Muscle layer of colon (tissue), 2 donors: ENCODE data around the gene IFITM2.
"Not testable (repeated sequence)": the region's sequence is repeated elsewhere in the genome, so short reads cannot be mapped to it uniquely, and the experiment has no call there.

ENCODE experiments used
- H3K27ac ChIP-seq: one replicate; pipeline ENCODE4 v1.7.0; 2013; ENCODE audit warnings: low read depth, mild to moderate bottlenecking, low read length, moderate library complexity
- H3K27me3 ChIP-seq, 2 donors: one replicate each; pipeline ENCODE4 v1.7.0; 2013; ENCODE audit warnings: low read length in 2 of 2, mild to moderate bottlenecking in 2 of 2; ENCODE audit not compliant: insufficient read depth in 2 of 2, control insufficient read depth in 1 of 2
- H3K36me3 ChIP-seq: one replicate; pipeline ENCODE4 v1.7.0; 2013; ENCODE audit warnings: mild to moderate bottlenecking, low read length; ENCODE audit not compliant: insufficient read depth
- H3K4me1 ChIP-seq: one replicate; pipeline ENCODE4 v1.7.0; 2013; ENCODE audit warnings: mild to moderate bottlenecking, low read length; ENCODE audit not compliant: insufficient read depth
- H3K4me3 ChIP-seq, 2 donors: one replicate each; pipeline ENCODE4 v1.7.0; 2013; ENCODE audit warnings: low read length in 2 of 2, low read depth in 1 of 2, mild to moderate bottlenecking in 1 of 2, moderate library complexity in 1 of 2
- H3K9ac ChIP-seq: one replicate; pipeline ENCODE4 v1.7.0; 2013; ENCODE audit warnings: low read length
- H3K9me3 ChIP-seq: one replicate; pipeline ENCODE4 v1.7.0; 2013; ENCODE audit warnings: mild to moderate bottlenecking, low read length
- donor health status: abdominal sarcoma.
- donor health status: Adenocarcinoma of cecum.

The IFITM2 gene

GRCh38 chr11:327581-327923, 19.9 kb downstream of the IFITM2 start:
- Histone ChIP-seq H3K4me1 (peaks cover 33% of the 10 kb centered on the region), H3K27ac (peak overlapping the region; percentile 86), H3K36me3 (no peaks in the 10 kb centered on the region), H3K4me3 (no peak overlapping the region), H3K9ac (no peak overlapping the region), H3K27me3 (no peaks in the 10 kb centered on the region), H3K9me3 (no peaks in the 10 kb centered on the region)

DNA sequence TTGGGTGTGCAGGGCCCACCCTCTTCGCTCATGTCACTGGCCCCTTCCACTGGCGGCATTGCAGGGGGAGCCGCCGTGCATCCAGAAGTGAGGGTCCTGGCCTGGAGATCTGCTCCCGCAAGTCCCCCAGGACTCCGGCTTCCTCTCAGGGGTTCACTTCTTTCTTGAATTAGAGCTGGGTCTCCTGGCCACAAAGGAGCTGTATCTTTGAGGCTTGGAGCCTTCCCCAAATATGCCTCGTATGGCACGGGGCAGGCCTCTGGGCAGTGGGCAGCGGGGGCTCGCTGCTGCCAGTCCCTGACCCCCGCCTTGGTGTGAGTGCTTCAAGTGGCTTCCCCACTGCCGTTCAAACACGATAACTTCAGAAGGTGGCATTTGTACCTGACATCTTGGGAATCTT, 20.4 kb downstream of the IFITM2 start:
- Histone ChIP-seq H3K27ac (no peak overlapping the region), H3K9me3 (no peaks in the 10 kb centered on the region), H3K36me3 (no peaks in the 10 kb centered on the region)

GRCh38 chr11:328516-329100, 21.0 kb downstream of the IFITM2 start:
- H3K27ac ChIP-seq, H3K9me3 ChIP-seq, H3K4me3 ChIP-seq, H3K9ac ChIP-seq, H3K36me3 ChIP-seq, H3K27me3 ChIP-seq: not testable (repeated sequence)
- peaks cover 33% of the 10 kb centered on the region for H3K4me1 ChIP-seq

More for the DNA sequence above, 20.4 kb downstream of the IFITM2 start:
- no peak overlapping the region for H3K4me3 ChIP-seq
- peaks cover 33% of the 10 kb centered on the region for H3K4me1 ChIP-seq
- no peak overlapping the region for H3K9ac ChIP-seq
- no peaks in the 10 kb centered on the region for H3K27me3 ChIP-seq

- Histone ChIP-seq H3K4me3 (no peak overlapping the region), H3K9me3 (no peaks in the 10 kb centered on the region), H3K36me3 (no peaks in the 10 kb centered on the region), H3K9ac (no peak overlapping the region), H3K4me1 (peaks cover 23% of the 10 kb centered on the region), H3K27ac (no peak overlapping the region), H3K27me3 (no peaks in the 10 kb centered on the region)
Measured at GRCh38 chr11:329886-330253, 22.3 kb downstream of the IFITM2 start.

GRCh38 chr11:330307-330693, 22.7 kb downstream of the IFITM2 start:
- Histone ChIP-seq H3K9me3 (no peaks in the 10 kb centered on the region), H3K27me3 (no peaks in the 10 kb centered on the region), H3K9ac (no peak overlapping the region), H3K36me3 (no peaks in the 10 kb centered on the region), H3K27ac (no peak overlapping the region), H3K4me1 (peaks cover 23% of the 10 kb centered on the region), H3K4me3 (no peak overlapping the region)

- no peaks in the 10 kb centered on the region for H3K27me3 ChIP-seq
- H3K4me1 ChIP-seq, result peaks cover 24% of the 10 kb centered on the region
- H3K9ac ChIP-seq, result no peak overlapping the region
- H3K4me3 ChIP-seq, result no peak overlapping the region
- H3K9me3 ChIP-seq, result no peaks in the 10 kb centered on the region
- H3K27ac ChIP-seq, result no peak overlapping the region
- no peaks in the 10 kb centered on the region for H3K36me3 ChIP-seq
Measured at GRCh38 chr11:330694-331357, 23.2 kb downstream of the IFITM2 start.

DNA sequence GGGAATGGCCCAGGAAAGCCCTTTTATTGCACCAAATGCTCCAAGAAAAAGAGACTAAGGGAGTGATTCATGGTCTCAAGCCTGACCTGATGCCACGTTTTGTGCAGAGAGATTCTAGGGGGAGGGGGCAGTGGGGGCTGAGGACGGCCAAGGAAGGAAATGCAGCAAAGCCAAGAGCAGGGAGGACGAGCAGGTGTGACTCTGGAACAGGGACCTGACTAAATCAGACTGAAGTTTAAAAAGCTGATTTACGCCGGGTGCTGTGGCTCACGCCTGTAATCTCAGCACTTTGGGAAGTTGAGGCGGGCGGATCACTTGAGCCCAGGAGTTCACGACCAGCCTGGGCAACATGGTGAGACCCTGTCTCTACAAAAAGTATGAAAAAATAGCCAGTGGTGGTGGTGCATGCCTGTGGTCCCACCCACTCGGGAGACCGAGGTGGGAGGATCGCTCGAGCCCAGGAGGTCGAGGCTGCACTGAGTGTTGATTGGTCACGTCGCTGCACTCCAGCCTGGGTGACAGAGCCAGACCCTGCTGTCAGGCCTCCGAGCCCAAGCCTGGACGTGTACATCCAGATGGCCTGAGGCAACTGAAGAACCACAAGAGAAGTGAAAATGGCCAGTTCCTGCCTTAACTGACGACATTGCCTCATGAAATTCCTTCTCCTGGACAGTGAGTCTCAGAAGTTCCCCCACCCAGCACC, 23.9 kb downstream of the IFITM2 start:
- Histone ChIP-seq H3K36me3 (no peaks in the 10 kb centered on the region), H3K27ac (no peak overlapping the region), H3K4me1 (peaks cover 17% of the 10 kb centered on the region), H3K4me3 (no peak overlapping the region), H3K9ac (no peak overlapping the region), H3K9me3 (no peaks in the 10 kb centered on the region), H3K27me3 (no peaks in the 10 kb centered on the region)

- H3K27ac ChIP-seq, result no peak overlapping the region
- no peak overlapping the region for H3K4me3 ChIP-seq
- H3K27me3 ChIP-seq, result no peaks in the 10 kb centered on the region
- H3K36me3 ChIP-seq, result no peaks in the 10 kb centered on the region
- no peak overlapping the region for H3K9ac ChIP-seq
- H3K9me3 ChIP-seq, result no peaks in the 10 kb centered on the region
- H3K4me1 ChIP-seq, result peaks cover 6% of the 10 kb centered on the region
Measured at GRCh38 chr11:332651-333480, 25.2 kb downstream of the IFITM2 start.

DNA sequence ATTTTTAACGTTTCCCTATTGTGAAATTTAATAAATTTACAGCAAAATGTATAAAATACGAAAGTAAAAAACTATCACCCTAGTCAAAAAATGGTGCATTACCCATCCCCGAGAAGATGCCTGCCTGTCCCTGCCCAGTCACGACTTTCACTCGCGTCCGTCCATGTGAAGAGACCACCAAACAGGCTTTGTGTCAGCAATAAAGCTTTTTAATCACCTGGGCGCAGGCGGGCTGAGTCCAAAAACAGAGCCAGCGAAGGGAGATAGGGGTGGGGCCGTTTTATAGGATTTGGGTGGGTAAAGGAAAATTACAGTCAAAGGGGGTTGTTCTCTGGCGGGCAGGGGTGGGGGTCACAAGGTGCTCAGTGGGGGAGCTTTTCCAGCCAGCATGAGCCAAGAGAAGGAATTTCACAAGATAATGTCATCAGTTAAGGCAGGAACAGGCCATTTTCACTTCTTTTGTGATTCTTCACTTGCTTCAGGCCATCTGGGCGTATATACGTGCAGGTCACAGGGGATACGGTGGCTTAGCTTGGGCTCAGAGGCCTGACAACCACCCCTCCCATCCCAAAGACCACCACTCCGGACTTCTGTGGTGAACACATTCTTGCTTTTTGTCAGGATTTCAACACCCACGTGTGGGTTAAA, 26.1 kb downstream of the IFITM2 start:
- H3K27me3 ChIP-seq, H3K27ac ChIP-seq, H3K4me3 ChIP-seq, H3K9ac ChIP-seq, H3K36me3 ChIP-seq, H3K9me3 ChIP-seq, H3K4me1 ChIP-seq: not testable (repeated sequence)

GRCh38 chr11:334264-334994, 26.8 kb downstream of the IFITM2 start:
- no peaks in the 10 kb centered on the region for H3K27me3 ChIP-seq
- no peak overlapping the region for H3K9ac ChIP-seq
- no peak overlapping the region for H3K27ac ChIP-seq
- no peaks in the 10 kb centered on the region for H3K9me3 ChIP-seq
- peaks cover 6% of the 10 kb centered on the region for H3K4me1 ChIP-seq
- no peaks in the 10 kb centered on the region for H3K36me3 ChIP-seq
- H3K4me3 ChIP-seq, result no peak overlapping the region
